GM18508 (cell line): ENCODE results near the gene ERC2.
"Not testable (repeated sequence)": the region's sequence is repeated elsewhere in the genome, so short reads cannot be mapped to it uniquely, and the experiment has no call there.

Source experiments
- ATAC-seq: cut with Tn5 transposase; IDR thresholded peaks from one replicate; pipeline ENCODE4 v1.9.1; 2021; ENCODE audit warnings: moderate number of reproducible peaks; ENCODE audit not compliant: insufficient read depth, unreplicated experiment

ERC2 gene

DNA sequence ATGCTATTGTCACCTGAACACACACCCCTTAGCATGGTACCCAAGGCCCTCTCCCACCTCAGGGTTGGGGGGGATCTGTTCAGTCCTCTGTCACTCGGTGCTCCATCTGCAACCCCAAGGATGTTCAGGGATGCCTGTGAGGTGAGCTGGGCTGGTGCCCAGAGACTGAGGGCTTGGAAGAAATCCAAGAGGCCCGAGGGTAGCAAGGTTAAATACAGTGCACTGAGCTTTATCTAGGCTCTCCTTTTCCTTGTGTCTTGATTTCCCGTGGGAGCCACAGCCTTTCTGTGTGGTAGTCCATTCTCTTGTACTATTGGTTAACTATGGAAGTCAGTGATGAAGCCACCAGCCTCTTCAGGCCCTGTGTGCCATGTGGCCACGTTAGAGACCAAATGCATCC, 962.5 kb downstream of the ERC2 start:
- no peak for ATAC-seq

- not testable (repeated sequence) for ATAC-seq
These were observed 963.2 kb downstream of the ERC2 start for GRCh38 chr3:55505102-55505501.

GRCh38 chr3:55501905-55502304, 966.4 kb downstream of the ERC2 start:
- ATAC-seq, result no peak

DNA sequence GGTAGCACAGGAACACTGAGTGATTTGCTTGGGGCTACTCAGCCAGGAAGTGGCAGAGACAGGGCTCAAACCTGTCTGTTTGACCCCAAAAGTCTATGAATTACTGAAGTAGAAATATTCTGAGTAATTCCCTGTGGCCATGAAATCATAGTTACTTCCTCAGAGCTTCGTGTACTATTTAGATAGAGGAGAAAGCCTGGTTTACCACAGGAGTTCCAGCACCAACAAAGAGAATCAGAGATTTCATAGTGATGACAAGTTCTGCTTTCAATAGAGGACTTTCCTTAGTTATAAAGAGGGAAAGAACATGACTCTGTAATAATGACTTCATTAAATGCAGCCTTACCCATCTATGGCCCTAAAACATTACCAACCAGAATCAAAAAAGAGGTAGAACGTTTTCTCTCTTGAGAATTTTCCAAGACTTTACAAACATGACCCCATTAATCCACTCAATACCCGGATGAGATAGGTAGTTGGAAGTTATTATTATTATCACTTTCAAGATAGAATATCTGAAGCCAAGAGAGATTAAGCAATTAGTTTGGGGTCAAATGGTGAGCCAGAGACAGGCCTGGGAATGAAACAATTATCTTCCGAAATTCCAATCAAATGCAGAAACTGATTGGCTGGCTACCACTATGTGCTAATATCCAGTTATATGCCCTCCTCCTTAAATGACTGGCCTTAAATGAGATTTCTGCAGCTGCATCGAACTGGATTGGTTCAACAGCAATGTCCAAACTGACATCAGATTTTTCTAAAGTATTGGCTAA, 967.5 kb downstream of the ERC2 start:
- no peak for ATAC-seq

DNA sequence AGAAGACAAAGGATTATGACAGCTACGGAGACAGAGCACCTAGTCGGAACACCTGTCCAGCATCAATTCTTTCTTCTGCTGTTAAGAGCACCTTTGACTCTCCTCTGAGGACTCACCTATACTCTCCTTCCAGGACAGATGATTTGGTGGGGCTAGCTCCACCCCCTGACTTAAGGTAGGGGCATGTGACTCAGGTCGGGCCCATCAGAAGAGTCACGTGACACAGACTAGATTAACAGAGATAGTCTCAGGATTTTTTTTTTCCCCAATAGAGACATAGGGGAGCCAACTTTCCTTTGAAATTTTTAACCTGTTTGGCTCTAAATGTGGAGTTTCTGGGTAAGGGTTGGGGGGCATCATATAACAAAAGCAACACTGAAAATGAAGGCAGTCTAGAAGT, 969.7 kb downstream of the ERC2 start:
- no peak for ATAC-seq

GRCh38 chr3:55497250-55497649, 971.0 kb downstream of the ERC2 start:
- ATAC-seq, result no peak

- ATAC-seq, result no peak
These were observed 973.3 kb downstream of the ERC2 start for GRCh38 chr3:55494976-55495375.

GRCh38 chr3:55492976-55493375, 975.3 kb downstream of the ERC2 start:
- ATAC-seq, result no peak

DNA sequence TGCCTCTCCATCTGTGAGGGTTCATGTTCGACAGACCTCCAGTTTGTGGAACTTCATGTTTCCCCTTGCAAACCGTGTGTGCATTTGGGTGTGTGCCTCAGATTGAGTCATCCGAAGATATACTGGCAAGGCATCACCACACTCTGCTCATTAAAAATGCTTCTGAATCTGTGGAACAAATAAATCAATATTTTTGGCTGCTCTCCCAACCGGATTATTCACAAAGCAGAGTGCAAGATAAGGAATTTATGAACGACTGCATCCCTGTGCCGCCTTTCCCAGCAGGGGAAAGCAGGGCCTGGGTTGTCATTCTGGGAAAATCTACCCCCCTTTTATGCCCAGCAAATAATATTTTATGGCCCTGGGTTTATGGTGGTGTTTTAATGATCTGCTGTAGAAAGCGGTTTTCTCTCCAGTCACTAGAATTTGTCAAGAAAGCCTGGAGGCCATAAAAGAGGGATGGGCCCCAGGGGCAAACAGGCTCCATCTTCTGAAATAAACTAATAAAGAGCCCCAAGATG, 976.9 kb downstream of the ERC2 start:
- no peak for ATAC-seq

- ATAC-seq, result no peak
These were observed 977.9 kb downstream of the ERC2 start for GRCh38 chr3:55490276-55490913.

DNA sequence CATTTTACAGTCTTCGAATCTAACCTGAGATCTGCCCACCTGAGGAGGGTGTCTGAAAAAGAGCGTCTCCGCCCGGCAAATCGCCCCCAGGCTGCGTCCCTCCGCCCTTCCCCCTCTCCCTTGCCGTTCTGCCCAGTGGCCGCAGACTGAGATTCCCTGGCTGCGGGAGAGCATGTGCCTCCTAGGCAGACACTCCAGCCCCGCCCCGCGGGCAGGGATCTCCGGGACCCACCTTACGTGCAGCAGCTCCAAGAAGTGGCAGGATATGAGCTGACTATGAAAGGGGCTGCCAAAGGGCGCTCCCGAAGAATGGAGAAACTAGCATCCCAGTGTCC, 978.5 kb downstream of the ERC2 start:
- no peak for ATAC-seq

DNA sequence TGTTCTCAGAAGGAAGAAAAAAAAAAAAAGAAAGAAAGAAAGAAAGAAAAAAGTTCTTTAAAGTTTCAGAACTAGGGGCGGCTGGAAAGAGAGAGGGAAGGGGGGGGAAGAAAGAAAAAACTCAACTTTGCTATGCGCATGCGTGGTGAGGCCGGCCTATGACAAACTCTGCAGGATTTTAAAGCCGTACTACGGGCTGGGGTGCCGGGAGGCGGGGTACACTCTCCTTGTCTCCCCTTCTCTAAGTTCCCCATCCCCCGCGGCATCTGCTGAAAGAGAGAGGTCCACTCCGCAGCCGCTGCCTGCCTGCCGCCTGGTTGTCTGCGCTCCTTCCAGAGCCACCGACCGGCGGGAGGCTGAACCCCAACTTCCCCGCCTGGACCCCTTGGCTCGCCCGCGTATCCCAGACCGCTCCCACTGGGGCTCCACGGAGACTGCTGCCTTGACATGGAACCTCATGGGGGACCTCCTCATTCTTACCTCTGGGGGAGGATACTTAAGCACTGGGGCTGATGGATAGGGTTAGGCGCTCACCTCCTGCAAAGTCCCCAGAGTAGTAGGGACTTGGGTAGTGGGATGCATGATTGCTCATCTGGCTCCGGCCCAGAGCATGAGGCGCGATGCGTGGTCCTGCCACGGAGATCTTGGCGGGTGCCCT, 979.7 kb downstream of the ERC2 start:
- no peak for ATAC-seq

GRCh38 chr3:55487381-55488241, 980.7 kb downstream of the ERC2 start:
- no peak for ATAC-seq

DNA sequence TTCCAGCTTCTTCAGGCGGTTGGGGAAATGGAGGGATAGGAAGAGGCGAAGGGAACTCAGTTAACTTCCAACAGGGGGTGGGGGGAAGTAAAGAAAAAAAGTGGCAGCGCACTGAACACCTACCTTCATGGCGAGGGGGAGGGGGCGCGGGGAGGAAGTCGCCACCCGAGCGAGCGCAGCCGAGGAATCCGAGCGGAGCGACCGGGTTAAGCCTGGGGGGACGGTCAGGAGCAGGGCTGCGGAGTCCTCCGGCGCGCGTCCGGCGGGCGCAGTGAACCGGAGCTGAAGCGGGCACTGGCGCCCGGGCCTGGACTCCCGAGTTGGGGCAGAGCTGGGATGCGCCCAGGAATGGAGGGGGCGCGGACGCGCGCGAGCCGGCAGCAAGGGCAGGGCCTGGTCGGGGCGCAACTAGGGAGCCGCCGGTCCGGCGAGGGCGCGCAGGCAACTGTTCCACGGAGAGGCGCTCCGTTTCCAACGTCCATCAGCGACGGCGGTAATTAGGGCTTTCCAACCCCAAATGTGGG, 981.3 kb downstream of the ERC2 start, which contains the start of gene WNT5A:
WNT5A (minus strand) TSS at position 450 of the 524 bp plus-strand sequence; CDS start at position 129, 321 bp downstream.
- ATAC-seq, result no peak

DNA sequence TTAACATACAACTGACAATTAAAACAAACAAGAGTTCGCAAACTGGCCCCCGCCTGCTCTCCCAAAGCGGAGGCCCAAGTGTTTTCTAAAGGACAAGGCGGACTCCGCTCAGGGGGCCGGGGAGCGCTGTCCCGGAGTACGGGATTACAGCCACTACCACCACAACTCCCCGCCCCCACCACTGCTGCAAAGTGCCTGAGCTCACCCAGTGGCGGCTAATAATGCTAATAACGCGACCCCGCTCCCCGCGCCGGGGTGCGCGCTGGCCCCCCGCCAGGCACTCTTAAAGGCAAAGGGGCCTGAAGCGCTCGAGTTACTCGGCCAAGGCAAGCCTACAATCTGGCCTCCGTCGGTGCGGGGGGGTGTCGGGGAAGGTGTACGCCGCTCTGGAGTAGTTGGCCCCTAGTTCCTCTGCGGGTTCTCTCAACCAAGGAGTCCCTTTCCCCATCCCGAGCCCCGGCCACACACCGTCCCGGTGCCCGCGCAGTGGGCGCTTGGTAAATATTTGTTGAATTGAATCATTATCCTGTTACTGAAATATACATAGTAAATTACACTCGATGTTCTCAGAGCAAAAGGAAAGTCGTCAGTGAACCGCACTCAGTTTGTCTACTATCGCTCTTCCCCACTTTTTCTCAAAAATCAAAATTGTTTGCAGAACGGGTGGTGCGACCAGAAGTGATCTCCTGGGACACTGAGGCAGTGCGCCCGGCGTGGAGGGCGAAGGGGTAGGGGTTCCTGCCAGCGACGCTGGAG, 982.0 kb downstream of the ERC2 start:
- no peak for ATAC-seq

GRCh38 chr3:55484801-55485791, 983.2 kb downstream of the ERC2 start:
- ATAC-seq, result no peak

DNA sequence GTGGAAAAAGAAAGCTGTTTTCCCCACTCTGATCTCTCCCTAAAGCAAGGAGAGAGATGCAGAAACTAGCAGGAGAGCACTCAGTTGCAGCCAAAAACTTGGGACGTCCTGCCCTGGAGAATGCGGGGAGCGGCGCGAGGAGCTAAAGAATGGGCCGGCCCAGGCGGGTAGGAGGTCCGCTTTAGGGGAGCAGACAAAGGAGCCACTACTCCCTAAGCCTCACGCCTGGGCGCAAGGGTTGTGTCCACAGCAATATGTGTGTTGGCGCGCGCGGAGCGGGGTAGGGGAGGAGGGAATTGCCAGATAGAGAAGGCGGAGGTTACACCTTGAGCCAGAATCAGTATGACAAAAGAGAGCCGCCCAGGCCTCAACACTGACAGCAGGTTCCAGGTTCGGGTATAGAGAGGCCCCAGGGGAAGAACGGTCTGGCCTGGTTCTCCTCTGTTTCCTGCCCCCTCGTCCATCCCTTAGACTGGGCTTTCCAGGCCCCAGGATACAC, 984.0 kb downstream of the ERC2 start:
- ATAC-seq, result no peak
